Renal cortex interstitium (tissue), 11 donors: ENCODE data around the gene CIAO3. TPM values are rescaled to one million over a fixed set of nuclear protein-coding genes. Genes with fewer than 3 reads are reported as not detected.
"Not testable (repeated sequence)": the region's sequence is repeated elsewhere in the genome, so short reads cannot be mapped to it uniquely, and the experiment has no call there.

Experiments
- DNase-seq, 11 donors: peaks; one replicate each; pipeline ENCODE4 v3.0.0-alpha.2; 2013; ENCODE audit warnings: low read depth in 9 of 11, low spot score in 4 of 11; ENCODE audit errors: extremely low read depth in 1 of 11
- polyA plus RNA-seq, 3 donors: library from polyadenylated mRNA; unstranded; fragments of 120-200 nt; gene quantifications; one replicate each; pipeline ENCODE4 v1.2.1, GENCODE V29; 2013; ENCODE audit not compliant: insufficient read length in 3 of 3

Gene CIAO3
- polyA plus RNA-seq, 3 donors: 22.7 to 42.3 (median 26.5) TPM

- no peak for DNase-seq
Measured at GRCh38 chr16:718922-719321, 21.9 kb downstream of the CIAO3 start.

GRCh38 chr16:718389-718788, 22.4 kb downstream of the CIAO3 start:
- DNase-seq: no peak

- no peak for DNase-seq
Measured at GRCh38 chr16:717450-718245, 23.1 kb downstream of the CIAO3 start.

- no peak for DNase-seq
Measured at GRCh38 chr16:716768-717325, 23.9 kb downstream of the CIAO3 start.

- no peak for DNase-seq
Measured at GRCh38 chr16:716200-716568, 24.6 kb downstream of the CIAO3 start.

GRCh38 chr16:715477-716199, 25.2 kb downstream of the CIAO3 start:
- DNase-seq: no peak

GRCh38 chr16:714558-715476, 26.0 kb downstream of the CIAO3 start, which contains the start of gene METRN:
Gene METRN, plus strand, starts transcription at chr16:715118. Its CDS starts 172 bp downstream, at chr16:715290.
- peak in 9 of 11 donors; percentile 60 to 88 (median 82) for DNase-seq

GRCh38 chr16:714079-714478, 26.7 kb downstream of the CIAO3 start:
- no peak for DNase-seq

- DNase-seq: not testable (repeated sequence)
Measured at GRCh38 chr16:712740-713250, 28.0 kb downstream of the CIAO3 start.

- peak in 1 of 11 donors; percentile 64 for DNase-seq
Measured at GRCh38 chr16:711548-712320, 29.1 kb downstream of the CIAO3 start.

GRCh38 chr16:711084-711483, 29.7 kb downstream of the CIAO3 start:
- no peak for DNase-seq

- DNase-seq: no peak
Measured at GRCh38 chr16:710500-711075, 30.2 kb downstream of the CIAO3 start.

- peak in 1 of 11 donors; percentile 55 for DNase-seq
Measured at GRCh38 chr16:709566-710499, 31.0 kb downstream of the CIAO3 start.

- DNase-seq: no peak
Measured at GRCh38 chr16:708959-709358, 31.8 kb downstream of the CIAO3 start.

GRCh38 chr16:708019-708418, 32.8 kb downstream of the CIAO3 start:
- no peak for DNase-seq

- no peak for DNase-seq
Measured at GRCh38 chr16:707062-707538, 33.7 kb downstream of the CIAO3 start.
